ENCODE results near the gene MOCS3.
"Not testable (repeated sequence)": the region's sequence is repeated elsewhere in the genome, so short reads cannot be mapped to it uniquely, and the experiment has no call there.

The MOCS3 gene

DNA sequence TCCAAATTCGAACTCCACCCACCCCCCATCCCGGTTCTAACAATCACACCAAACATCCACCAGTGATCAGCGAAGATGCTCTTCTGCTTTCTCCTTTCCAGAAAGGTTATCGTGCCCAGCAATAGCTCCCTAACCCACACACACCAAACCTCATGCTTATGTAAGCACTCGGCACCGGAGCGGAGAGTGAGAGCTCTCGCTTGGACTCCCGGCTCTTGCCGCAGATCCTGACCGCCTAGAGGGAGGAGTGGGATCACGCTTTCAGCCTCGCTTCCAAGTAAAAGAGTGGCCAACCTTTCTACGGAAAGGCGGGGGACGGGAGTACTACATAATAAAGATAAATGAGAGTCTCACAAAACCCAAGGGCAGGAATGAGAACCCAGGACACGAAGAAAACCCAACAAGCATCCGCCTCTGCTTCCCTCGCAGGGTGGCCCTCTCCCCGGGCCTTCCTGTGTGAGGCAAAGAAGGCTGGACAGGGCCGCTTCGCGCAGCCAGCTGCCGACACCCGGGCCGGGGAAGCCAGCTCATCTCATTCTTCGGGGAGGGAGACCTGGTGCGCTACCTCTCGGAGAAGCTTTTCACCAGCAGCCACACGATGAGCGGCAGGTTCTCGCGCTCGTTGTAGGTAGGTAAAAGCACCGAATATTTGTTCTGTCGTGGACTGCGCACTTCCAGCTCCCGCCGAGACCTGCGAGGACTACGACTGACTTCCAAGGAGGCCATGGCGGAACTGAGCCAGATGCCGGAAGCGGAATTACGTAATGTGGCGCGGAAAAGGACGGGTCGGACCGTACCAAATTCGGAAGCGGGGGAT lies 612 bp upstream of the MOCS3 start, which contains the start of gene DPM1:
TSS of gene DPM1 (minus strand) at position 735 of the 817 bp plus-strand sequence. CDS start at position 726, 9 bp downstream.
- peak within 1 kb of the TSS; percentile 91 for H3K4me3 ChIP-seq (ENCODE audit: low read length)
- TF ChIP-seq ZNF274 (IDR thresholded peaks at IDR 0.05; ENCODE audit: low read depth, low read length): no peak

DNA sequence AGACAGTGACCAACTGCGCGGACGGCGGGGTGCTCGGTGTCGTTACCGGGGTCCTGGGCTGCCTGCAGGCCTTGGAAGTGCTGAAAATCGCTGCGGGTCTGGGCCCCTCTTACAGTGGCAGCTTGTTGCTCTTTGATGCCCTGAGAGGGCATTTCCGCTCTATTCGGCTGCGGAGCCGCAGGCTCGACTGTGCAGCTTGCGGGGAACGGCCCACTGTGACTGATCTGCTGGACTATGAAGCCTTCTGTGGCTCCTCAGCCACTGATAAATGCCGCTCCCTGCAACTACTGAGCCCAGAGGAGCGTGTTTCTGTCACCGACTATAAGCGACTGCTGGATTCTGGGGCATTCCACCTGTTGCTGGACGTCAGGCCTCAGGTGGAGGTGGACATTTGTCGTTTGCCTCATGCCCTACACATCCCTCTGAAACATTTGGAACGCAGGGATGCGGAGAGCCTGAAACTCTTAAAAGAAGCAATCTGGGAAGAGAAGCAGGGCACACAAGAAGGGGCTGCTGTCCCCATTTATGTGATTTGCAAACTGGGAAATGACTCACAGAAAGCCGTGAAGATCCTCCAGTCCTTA lies 1.0 kb downstream of the MOCS3 start:
- TF ChIP-seq ZNF274 (IDR thresholded peaks at IDR 0.05; ENCODE audit: low read depth, low read length): no peak
- H3K4me3 ChIP-seq (ENCODE audit: low read length): peak overlapping the region; percentile 91; the same call in 1 of the 2 replicates

DNA sequence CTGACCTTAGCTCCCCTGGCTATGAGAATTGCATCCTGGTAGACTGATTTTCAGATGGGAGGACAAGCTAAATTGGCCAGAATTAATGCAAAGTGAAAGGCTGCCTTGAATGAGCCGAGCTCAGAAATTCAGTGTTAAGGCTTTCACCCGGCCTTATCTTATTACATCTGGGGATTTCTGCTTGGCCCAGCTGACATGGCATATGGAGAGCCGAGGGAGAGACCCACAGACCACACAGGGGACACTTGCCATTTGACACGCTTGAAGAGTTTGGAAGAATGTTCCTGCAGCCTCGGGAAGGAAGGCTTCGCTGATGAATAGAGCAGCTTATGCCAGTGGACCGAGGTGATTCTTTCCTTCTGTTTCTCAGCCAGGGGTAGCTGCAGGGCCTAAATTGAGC lies 9.0 kb downstream of the MOCS3 start:
- H3K4me3 ChIP-seq (ENCODE audit: low read length): no peak overlapping the region
- TF ChIP-seq ZNF274 (IDR thresholded peaks at IDR 0.05; ENCODE audit: low read depth, low read length): no peak

DNA sequence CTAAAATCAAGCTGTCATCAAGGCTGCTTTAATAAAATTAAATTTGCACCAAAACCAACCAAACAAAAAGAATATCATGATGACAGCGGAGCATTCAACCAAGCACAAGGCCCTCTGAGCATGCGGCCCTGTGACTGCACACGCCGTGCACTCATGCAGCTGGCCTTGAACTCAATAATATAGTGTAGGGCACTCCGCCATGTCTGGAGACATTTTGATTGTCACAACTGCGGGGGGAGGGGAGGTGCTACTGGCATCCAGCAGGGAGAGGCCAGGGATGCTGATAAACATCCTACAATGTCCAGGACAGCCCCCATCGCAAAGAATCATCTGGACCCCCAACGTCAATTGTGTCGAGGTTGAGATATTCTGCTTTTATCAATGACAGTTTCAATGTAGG lies 9.7 kb downstream of the MOCS3 start:
- no peak overlapping the region for H3K4me3 ChIP-seq (ENCODE audit: low read length)

DNA sequence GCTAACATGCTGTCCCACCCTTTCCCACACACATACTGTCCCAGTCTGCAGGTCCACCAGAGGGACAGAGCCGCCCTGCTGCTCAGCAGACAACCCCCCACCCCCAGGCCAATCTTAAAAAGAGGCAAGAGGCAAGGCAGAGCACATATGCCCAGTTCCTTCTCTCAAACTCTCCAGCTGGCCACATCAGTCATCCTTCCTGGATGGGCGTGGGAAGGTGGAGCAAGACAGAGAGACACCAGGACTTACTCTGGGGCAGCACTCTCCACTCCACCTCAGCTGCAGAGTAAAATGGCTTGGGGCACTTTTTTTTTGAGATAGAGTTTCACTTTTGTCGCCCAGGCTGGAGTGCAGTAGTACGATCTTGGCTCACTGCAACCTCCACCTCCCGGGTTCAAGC lies 10.8 kb downstream of the MOCS3 start:
- H3K4me3 ChIP-seq (ENCODE audit: low read length): no peak overlapping the region
- no peak for TF ChIP-seq ZNF274 (IDR thresholded peaks at IDR 0.05; ENCODE audit: low read depth, low read length)

More for the DNA sequence above, 9.7 kb downstream of the MOCS3 start:
- no peak for TF ChIP-seq ZNF274 (IDR thresholded peaks at IDR 0.05; ENCODE audit: low read depth, low read length)

DNA sequence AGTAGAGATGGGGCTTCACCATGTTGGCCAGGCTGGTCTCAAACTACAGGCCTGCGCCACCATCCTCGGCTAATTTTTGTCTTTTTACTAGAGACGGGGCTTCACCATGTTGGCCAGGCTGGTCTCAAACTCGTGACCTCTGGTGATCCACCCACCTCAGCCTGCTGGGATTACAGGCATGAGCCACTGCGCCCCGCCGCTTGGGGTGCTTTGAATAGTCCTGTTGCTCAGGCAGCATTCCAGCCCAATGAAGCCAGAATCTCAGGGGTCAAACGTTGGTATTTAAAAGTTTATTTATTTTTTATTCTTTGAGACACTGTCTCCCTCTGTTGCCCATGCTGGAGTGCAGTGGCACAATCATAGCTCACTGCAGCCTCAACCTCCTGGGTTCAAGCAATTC lies 11.3 kb downstream of the MOCS3 start:
- no peak for TF ChIP-seq ZNF274 (IDR thresholded peaks at IDR 0.05; ENCODE audit: low read depth, low read length)
- no peak overlapping the region for H3K4me3 ChIP-seq (ENCODE audit: low read length)

DNA sequence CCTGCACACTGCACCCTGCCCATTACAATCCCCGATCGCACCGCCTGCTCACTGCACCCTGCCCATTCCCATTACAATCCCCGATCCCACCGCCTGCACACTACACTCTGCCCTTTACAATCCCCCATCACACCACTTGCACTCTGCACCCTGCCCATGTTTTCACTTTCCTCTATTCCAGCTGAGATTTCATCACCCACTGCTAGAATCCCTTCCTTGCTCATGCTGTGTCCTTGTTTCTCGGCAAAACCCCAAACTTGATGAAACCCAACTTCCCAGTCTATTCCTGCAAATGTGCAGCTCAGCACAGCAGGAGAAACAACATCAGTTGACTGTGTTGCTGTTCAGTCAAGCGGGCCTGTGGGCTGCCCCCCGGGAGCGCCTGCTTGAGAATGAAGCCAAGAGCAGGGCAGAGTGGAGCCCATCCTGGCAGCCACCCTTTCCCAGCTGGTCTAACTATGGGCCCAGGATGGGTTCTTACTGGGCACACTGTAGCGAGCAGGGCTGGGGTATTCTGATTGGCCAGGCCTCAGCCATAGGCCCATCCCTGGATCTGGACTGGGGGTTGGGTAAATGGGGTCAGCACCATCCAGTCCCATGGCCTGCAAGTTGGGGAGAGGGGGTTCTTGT lies 17.2 kb downstream of the MOCS3 start:
- no peak overlapping the region for H3K4me3 ChIP-seq (ENCODE audit: low read length)
- no peak for TF ChIP-seq ZNF274 (IDR thresholded peaks at IDR 0.05; ENCODE audit: low read depth, low read length)

DNA sequence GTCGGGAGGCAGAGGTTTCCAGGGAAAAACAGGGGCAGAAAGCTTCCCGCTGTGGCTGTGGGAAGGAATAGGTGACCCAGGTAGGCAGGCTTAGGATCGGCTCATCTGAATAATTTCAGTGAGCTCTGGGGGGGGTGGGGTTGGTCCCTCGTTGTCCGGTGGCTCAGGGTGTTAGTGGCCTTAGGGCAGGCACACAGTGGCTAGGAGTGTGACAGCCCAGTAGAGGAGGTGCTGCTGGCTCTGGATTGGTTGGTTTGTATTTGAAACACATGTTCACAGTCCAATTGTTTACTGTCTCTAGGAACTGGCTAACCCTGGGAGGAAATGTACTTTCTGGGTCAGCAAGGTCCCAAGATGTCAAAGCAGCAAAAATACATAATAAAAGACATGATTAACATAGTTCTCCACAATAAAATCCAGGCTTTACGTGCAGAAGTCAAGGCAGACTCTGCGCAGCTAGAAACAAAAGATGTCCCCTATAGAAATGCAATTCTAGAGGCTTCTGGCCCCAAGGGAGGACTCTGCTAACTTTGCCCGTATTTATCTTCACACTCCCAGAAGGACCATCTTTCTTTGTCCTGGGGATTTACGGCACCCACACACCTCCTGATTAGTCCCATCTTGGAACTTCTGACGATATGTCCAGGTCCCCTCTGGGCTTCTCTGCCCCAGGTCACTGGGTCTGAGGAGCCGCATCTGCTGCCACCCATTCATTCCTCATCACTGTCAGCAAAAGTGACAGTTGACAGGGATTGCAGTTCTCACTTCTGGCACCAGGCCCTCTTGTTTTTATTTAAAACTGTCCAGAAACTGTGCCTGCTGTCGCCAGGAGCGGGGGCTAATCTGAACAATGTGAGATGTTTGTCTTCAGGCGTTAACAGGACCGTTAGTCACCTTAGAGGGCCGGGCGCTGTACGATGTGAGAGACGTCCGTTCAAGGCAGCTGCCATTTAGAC lies 18.7 kb downstream of the MOCS3 start:
- TF ChIP-seq ZNF274 (IDR thresholded peaks at IDR 0.05; ENCODE audit: low read depth, low read length): no peak
- no peak overlapping the region for H3K4me3 ChIP-seq (ENCODE audit: low read length)

DNA sequence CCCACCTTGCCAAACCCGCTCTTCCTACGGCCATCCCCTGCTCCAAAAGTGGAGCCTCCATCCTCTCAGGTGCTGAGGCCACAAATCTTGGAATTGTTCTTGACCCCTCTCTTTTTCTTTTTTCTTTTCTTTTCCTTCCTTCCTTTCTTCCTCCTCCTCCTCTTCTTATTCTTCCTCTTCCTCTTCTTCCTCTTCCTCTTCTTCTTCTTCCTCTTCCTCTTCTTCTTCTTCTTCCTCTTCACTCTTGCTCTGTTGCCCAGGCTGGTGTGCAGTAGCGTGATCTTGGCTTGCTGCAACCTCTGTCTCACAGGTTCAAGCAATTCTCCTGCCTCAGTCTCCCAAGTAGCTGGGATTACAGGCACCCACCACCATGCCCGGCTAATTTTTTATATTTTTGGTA lies 19.9 kb downstream of the MOCS3 start:
- not testable (repeated sequence) for H3K4me3 ChIP-seq (ENCODE audit: low read length)

DNA sequence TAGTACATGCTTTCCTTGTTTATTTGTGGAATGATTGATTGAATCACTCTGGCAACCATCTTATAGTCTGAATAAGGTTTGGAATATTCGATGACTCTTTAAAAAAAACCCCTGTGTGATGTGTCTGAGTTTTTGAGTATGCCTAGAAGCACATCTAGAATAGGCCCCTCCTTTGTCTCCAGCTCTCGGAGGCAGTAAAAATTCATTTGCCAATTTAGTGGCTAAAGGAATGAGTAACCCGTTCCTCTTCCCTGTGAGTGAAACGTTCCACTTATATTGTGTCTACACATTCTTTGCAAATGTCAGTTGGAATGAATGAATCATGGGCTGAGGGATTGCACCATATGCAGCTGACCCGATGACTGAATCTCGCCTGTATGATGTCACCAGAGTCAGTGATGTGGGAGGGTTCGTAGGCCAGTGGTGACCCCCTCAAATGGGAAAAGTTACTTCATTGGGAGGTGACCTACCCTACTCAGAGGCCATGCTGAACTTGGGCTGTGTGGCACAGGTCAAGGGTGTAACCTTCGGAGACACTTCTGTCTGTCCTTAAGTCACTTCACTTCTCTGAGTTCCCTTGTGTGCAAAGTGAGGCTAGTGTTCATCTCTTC lies 21.6 kb downstream of the MOCS3 start:
- H3K4me3 ChIP-seq (ENCODE audit: low read length): no peak overlapping the region
- no peak for TF ChIP-seq ZNF274 (IDR thresholded peaks at IDR 0.05; ENCODE audit: low read depth, low read length)

DNA sequence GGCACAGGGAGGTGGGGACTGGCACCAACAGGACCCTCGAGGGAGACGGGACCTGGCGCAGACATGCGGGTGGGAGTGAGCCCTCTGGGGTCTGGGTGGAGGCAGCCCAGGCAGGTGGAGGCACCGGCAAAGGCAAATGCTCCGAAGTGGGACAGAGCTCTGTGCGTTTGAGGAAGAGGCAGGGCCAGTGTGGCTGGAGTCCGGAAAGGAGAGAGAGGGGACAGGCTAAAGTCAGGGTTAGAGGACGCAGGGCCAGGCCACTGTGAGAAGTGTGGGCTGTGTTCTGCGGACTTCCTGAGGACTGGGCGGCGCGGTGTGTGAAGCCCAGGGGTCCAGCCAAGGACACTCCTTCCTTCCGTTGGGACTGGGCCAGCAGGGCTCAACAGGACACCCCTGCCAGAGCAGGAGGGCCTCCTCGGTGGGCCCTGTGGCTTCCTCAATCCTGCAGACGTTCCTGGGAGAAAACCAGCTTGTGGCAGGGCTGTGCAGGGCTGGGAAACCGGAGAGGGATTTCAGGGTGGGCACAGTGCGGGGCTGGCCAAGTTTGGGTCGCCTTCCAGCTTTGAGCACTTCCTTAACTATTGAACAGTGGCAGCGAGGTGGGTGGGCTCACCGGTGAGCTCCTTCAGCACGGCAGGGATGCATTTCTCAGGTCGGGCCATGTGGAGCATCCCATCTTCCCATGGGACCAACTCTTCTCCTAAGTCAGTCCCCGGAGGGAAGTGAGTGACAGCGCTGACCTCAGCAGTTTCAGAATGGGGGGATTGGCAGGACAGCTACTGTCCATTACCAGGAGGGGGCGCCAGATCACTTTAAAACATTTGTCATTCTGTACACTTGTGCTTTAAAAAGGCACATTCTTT lies 22.5 kb downstream of the MOCS3 start:
- H3K4me3 ChIP-seq (ENCODE audit: low read length): no peak overlapping the region
- no peak for TF ChIP-seq ZNF274 (IDR thresholded peaks at IDR 0.05; ENCODE audit: low read depth, low read length)

DNA sequence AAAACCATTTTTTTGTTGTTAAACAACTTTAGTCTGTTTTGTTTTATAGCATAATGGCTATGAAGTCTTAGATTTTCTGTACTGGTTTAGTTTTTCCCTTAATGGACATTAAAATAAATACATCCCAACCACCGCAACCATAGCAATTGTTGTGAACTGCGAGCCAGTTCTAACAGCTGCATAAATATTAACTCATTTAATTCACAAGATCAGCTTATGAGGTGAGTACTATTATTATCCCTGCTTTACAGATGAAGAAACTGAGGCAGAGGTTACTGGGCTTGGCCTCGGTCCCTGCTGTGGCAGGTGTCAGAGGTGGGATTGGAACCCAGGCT lies 23.1 kb downstream of the MOCS3 start:
- H3K4me3 ChIP-seq (ENCODE audit: low read length): no peak overlapping the region
- no peak for TF ChIP-seq ZNF274 (IDR thresholded peaks at IDR 0.05; ENCODE audit: low read depth, low read length)

DNA sequence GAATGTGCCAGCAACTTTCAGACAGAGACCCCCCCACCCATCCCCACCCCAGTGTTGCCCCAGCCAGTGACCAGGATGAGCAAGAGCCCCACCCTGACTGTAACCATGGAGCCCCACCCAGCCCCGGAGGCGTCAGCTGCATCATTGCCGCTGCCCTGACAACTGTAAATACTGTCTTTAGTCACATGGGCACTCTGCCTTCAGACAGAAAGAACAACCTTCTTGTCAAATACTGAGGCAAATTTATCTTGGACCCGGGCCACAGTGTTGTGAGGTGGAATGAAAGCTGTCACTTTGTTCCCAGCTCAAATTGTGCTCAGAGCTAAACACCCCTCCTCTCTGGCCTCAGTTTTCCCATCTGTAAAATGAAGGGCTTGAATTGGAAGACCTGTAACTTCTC lies 23.7 kb downstream of the MOCS3 start:
- TF ChIP-seq ZNF274 (IDR thresholded peaks at IDR 0.05; ENCODE audit: low read depth, low read length): no peak
- H3K4me3 ChIP-seq (ENCODE audit: low read length): no peak overlapping the region
